ENCODE measurements around the gene OLFML2B. TPM values are rescaled to one million over a fixed set of nuclear protein-coding genes. Genes with fewer than 3 reads are reported as not detected.

OLFML2B gene
- total RNA-seq, 1 experiment from 2014 or later: 3.4 TPM

DNA sequence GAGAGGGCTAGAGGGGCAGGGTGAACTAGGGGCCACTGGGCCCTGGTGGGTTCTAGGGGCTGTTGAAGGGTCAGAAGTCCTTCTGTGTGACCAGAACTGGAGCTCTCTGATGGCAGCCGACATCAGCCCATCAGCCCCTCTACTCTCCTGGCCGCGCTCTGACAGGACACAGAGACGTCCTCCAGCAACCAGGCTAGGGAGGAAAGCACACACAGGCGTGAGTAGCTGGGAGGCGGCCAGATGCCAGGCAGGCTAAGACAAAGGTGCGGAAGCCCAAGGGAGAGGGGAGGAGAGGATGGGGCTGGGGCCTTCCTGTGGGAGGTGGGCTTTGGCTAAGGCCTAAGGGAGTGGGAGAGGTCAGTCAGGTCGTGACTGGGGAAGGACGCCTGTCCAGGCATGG, 50.8 kb downstream of the OLFML2B start:
- Histone ChIP-seq H3K4me3 (ENCODE audit: low read depth, low read length, poor library complexity, severe bottlenecking) (no peak overlapping the region), H3K27me3 (replicated peaks; ENCODE audit: insufficient read depth, low read depth, low read length, poor library complexity) (no peaks in the 10 kb centered on the region), H3K36me3 (ENCODE audit: insufficient read depth, low read length, poor library complexity, severe bottlenecking) (no peaks in the 10 kb centered on the region), H3K27ac (ENCODE audit: low read depth, low read length, poor library complexity, severe bottlenecking) (no peak overlapping the region), H3K9me3 (ENCODE audit: low read depth, low read length, poor library complexity, severe bottlenecking) (no peaks in the 10 kb centered on the region), H3K4me1 (ENCODE audit: insufficient read depth, low read length, poor library complexity, severe bottlenecking) (no peaks in the 10 kb centered on the region)
- intact Hi-C loops (cut with micrococcal nuclease; ENCODE audit: unreplicated experiment): no loop called here
- TF ChIP-seq, protein P1, sequence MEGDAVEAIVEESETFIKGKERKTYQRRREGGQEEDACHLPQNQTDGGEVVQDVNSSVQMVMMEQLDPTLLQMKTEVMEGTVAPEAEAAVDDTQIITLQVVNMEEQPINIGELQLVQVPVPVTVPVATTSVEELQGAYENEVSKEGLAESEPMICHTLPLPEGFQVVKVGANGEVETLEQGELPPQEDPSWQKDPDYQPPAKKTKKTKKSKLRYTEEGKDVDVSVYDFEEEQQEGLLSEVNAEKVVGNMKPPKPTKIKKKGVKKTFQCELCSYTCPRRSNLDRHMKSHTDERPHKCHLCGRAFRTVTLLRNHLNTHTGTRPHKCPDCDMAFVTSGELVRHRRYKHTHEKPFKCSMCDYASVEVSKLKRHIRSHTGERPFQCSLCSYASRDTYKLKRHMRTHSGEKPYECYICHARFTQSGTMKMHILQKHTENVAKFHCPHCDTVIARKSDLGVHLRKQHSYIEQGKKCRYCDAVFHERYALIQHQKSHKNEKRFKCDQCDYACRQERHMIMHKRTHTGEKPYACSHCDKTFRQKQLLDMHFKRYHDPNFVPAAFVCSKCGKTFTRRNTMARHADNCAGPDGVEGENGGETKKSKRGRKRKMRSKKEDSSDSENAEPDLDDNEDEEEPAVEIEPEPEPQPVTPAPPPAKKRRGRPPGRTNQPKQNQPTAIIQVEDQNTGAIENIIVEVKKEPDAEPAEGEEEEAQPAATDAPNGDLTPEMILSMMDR (conservative IDR thresholded peaks at IDR 0.05; ENCODE audit: low read depth, low read length): no peak
- TF ChIP-seq EZH2 (IDR thresholded peaks at IDR 0.05; ENCODE audit: borderline replicate concordance, low read depth, low read length, poor library complexity, severe bottlenecking): no peak
- DNase-seq (ENCODE audit: low spot score): no peak
- POLR2A ChIA-PET (ENCODE audit: low non-redundant PET): no interaction called here
- CTCF ChIA-PET: no interaction called here
- no TSS peak for BruUV-seq (replicated peaks)

DNA sequence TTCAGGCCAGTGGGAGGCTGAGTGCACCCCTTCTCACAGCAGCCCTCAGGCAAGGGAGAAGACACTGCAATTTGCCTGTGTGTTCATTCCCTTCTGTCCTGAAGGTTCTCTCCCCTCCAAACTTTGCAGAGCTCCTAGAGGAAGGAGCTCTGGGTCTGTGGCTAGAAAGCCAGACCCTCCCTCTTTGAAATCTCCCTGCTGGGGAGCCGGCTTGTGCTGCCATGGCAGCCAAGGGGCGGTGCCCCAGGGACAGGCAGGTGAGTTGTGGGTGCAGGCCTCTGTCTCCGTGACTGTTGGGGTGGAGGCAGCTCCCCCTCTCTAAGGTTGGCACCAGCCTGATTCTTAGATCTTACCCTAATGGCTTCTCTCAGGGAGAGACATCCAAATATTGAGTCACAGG, 53.0 kb downstream of the OLFML2B start:
- no peak overlapping the region for H3K27ac ChIP-seq (ENCODE audit: low read depth, low read length, poor library complexity, severe bottlenecking)
- POLR2A ChIA-PET (ENCODE audit: low non-redundant PET): no interaction called here
- H3K27me3 ChIP-seq (replicated peaks; ENCODE audit: insufficient read depth, low read depth, low read length, poor library complexity): no peaks in the 10 kb centered on the region
- TF ChIP-seq EZH2 (IDR thresholded peaks at IDR 0.05; ENCODE audit: borderline replicate concordance, low read depth, low read length, poor library complexity, severe bottlenecking): no peak
- TF ChIP-seq, protein P1 (conservative IDR thresholded peaks at IDR 0.05; ENCODE audit: low read depth, low read length): no peak
- CTCF ChIA-PET: no interaction called here
- peaks cover 4% of the 10 kb centered on the region for H3K4me1 ChIP-seq (ENCODE audit: insufficient read depth, low read length, poor library complexity, severe bottlenecking)
- no peaks in the 10 kb centered on the region for H3K9me3 ChIP-seq (ENCODE audit: low read depth, low read length, poor library complexity, severe bottlenecking)
- H3K36me3 ChIP-seq (ENCODE audit: insufficient read depth, low read length, poor library complexity, severe bottlenecking): no peaks in the 10 kb centered on the region
- H3K4me3 ChIP-seq (ENCODE audit: low read depth, low read length, poor library complexity, severe bottlenecking): no peak overlapping the region
- no peak for DNase-seq (ENCODE audit: low spot score)
- BruUV-seq (replicated peaks): no TSS peak
- intact Hi-C loops (cut with micrococcal nuclease; ENCODE audit: unreplicated experiment): no loop called here

DNA sequence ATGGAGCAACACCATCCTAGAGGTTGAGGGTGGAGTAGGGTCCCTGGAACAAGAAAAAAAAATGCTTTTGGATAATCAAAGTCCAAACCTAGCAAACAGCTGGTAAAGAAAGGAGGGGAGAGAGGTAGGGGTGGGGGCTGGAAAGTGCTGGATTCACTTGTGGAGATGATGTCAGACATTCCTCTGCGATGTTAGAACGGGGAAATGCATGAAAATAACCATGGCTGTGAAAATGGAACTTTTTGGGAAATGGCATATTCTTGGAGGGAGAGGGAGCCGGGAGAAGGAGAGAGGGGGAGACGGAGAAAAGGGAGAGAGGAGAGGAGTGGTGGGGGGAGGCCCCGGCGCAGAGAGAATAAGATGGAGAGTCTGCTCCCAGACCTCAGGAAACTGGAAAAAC, 53.6 kb downstream of the OLFML2B start:
- TF ChIP-seq EZH2 (IDR thresholded peaks at IDR 0.05; ENCODE audit: borderline replicate concordance, low read depth, low read length, poor library complexity, severe bottlenecking): no peak
- TF ChIP-seq, protein P1 (conservative IDR thresholded peaks at IDR 0.05; ENCODE audit: low read depth, low read length): no peak
- POLR2A ChIA-PET (ENCODE audit: low non-redundant PET): no interaction called here
- no peak overlapping the region for H3K4me3 ChIP-seq (ENCODE audit: low read depth, low read length, poor library complexity, severe bottlenecking)
- BruUV-seq (replicated peaks): no TSS peak
- CTCF ChIA-PET: no interaction called here
- H3K27ac ChIP-seq (ENCODE audit: low read depth, low read length, poor library complexity, severe bottlenecking): no peak overlapping the region
- H3K36me3 ChIP-seq (ENCODE audit: insufficient read depth, low read length, poor library complexity, severe bottlenecking): no peaks in the 10 kb centered on the region
- intact Hi-C loops (cut with micrococcal nuclease; ENCODE audit: unreplicated experiment): no loop called here
- no peaks in the 10 kb centered on the region for H3K27me3 ChIP-seq (replicated peaks; ENCODE audit: insufficient read depth, low read depth, low read length, poor library complexity)
- no peaks in the 10 kb centered on the region for H3K9me3 ChIP-seq (ENCODE audit: low read depth, low read length, poor library complexity, severe bottlenecking)
- H3K4me1 ChIP-seq (ENCODE audit: insufficient read depth, low read length, poor library complexity, severe bottlenecking): peaks cover 4% of the 10 kb centered on the region
- DNase-seq (ENCODE audit: low spot score): no peak
